IPS DF 4.7 (cell line): Measurements from ENCODE around the gene AADACL4.
"Not testable (repeated sequence)": the region's sequence is repeated elsewhere in the genome, so short reads cannot be mapped to it uniquely, and the experiment has no call there.

Experiments used
- DNase-seq: peaks from one replicate; pipeline ENCODE4 v3.0.0-alpha.2; 2013; ENCODE audit warnings: low spot score; ENCODE audit errors: extremely low read depth

The AADACL4 gene

GRCh38 chr1:12657885-12658512 is 14.1 kb downstream of the AADACL4 start:
- DNase-seq = not testable (repeated sequence)

DNA sequence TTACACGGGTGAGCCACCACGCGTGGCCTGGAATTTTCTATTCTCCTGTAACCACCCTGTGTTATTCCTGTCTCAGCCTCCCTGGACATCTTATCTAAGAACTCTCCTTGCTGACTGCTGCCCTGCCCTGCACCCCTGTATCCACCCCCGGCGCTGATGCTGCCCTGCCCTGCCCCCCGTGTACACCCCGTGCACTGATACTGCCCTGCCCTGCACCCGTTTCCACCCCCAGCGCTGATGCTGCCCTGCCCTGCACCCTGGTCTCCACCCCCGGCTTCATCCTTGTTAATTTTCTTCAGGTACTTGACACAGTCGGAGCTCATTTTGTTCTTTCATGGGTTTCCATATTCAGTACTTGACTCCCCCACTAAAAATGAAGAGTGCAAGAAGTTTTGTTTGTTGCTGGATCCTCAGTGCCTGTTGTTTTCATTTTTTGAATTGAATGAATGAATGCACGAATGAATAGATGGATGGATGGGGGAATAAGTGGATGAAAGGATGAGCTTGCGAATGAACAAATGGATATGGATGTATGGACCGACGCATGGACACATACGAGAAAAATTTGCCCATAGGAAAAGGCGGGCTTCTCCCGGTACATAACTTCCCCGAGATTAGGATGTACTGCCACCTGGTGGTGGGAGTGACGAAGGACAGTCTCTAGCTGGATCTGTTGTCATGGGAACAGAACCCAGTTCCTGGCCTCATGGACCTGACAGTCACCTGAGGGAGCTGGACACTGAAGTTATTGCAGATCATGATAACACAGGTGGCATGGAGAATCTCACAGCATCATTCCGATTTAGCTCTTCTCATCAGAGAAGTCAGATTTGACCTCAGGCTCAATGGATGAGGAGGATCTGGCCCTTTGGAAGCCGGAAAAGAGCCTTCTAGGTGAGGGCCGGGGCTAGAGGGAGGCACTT is 14.9 kb downstream of the AADACL4 start:
- DNase-seq = peak; percentile 79

GRCh38 chr1:12661606-12662219 is 17.8 kb downstream of the AADACL4 start:
- no peak for DNase-seq

DNA sequence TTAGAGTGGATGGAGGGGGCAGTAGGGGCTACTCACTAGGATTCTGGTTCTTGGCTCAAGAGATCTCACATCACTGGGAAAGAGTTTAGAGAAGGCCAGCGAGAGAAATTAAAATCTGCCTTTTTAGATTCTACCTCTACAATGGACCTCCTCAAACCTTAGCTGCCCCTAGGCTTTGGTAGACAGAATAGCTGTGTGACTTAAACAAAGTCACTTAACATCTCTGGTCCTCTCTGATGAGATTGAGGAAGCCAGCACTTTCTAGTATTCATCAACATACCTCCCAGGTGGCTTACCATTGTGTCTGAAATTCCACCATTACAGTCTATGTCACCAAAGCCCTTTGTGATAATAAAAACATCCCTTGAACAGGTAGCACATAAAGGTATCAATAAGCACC is 18.7 kb downstream of the AADACL4 start:
- no peak for DNase-seq

DNA sequence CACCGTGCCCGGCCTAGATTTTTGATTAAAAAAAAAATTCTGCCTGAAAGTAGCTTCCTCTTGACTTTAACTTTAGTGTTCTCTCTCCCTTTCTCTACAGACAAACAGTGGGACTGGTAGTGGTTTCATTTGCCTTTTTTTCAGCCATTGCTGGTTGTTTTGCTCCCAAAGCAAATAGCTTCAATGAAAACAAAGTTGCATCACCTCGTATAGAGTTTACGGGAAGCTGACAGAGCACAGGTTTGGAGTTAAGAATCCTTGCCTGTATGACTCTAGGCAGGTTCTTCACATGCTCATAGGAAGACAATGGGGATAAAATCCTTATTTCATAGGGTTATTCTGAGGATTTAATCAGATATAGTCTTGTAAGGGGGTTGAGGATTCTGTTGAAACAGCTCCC is 21.6 kb downstream of the AADACL4 start:
- no peak for DNase-seq

DNA sequence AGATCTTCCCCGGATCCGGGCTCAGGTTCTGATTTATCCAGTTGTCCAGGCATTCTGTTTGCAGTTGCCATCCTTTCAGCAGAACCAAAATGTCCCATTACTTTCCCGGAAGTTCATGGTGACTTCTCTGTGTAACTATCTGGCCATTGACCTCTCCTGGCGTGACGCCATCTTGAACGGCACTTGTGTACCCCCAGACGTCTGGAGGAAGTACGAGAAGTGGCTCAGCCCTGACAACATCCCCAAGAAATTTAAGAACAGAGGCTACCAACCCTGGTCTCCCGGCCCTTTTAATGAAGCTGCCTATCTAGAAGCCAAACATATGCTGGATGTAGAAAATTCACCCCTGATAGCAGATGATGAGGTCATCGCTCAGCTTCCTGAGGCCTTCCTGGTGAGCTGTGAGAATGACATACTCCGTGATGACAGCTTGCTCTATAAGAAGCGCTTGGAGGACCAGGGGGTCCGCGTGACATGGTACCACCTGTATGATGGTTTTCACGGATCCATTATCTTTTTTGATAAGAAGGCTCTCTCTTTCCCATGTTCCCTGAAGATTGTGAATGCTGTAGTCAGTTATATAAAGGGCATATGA is 22.4 kb downstream of the AADACL4 start:
- DNase-seq = no peak

DNA sequence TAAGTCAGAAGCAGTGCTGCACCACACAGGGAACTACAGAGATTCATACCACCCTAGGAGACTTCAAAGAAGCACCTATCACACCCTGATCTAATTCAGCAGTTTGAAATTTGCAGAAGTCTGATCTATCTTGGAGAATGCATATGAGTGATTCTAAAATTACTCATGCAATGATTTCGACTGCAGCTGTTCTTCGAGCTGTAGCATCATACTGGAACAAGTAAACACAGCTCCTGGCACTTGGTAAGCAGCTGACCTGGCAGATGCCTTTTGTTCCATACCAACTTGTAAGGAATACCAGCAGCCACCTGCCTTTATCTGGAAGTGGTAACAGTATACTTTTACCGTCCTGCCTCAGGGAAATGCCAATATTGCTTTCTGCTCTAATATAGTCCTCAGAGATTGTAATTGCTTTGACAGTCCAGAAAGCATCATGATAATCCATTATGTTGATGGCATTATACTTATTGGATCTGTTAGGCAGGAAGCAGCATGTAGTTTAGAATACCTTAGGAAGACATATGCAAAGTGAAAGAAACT is 25.7 kb downstream of the AADACL4 start:
- no peak for DNase-seq

DNA sequence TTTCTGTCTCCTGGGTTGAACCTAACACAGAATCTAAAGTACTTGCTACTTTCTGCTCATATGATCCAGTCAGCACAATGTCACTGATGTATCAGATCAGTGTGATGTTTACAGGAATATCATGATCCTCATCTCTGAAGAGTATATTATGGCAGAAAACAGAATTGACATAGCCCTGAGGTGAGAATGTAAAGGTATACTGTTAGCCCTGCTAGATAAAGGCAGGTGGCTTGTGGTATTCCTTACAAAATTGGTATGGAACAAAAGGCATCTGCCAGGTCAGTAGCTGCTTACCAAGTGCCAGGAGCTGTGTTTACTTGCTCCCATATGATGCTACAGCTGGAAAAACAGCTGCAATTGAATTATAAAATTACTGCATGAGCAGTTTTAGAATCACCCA is 30.5 kb downstream of the AADACL4 start:
- DNase-seq = no peak

GRCh38 chr1:12676122-12676521 is 32.2 kb downstream of the AADACL4 start:
- DNase-seq = not testable (repeated sequence)

DNA sequence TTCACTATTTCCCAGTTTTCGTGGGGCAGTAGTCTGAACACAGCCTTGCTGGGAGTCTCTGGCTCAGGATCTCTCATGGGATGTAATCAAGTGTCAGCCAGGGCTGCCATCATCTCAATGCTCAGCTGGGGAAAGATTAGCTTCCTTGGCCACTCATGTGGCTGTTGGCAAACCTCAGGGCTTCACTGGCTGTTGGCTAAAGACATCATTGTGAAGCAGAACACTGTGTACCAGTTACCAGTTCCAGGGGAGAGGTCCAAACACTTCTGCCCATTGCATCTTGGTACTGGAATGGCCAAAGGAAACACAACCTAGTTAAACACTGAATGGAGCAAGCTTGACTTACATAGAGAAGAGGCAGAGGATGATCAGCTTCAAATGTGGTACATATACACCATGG is 33.7 kb downstream of the AADACL4 start:
- no peak for DNase-seq

- no peak for DNase-seq
These were observed 34.5 kb downstream of the AADACL4 start for GRCh38 chr1:12678350-12678749.

GRCh38 chr1:12678820-12679219 is 34.9 kb downstream of the AADACL4 start:
- no peak for DNase-seq

DNA sequence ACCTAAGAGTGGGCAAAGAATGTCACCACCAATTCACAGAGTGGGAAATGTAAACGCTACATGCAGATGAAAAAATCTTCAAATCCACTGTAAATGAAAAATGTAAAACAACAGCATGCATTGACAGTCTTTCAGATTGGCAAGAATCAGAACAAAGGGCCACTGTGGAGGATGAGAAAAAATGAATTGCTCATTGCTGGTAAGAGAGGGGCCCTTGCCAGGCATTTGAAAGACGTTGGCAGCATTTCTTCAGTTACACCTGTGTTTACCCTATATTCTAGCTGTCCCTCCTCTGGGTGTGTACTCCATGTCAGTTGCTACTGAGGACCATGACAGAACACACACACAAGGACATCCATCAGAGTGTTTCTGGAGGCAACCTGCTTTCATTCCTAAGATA is 46.3 kb downstream of the AADACL4 start:
- no peak for DNase-seq

GRCh38 chr1:12692967-12693782 is 49.3 kb downstream of the AADACL4 start:
- DNase-seq = no peak

GRCh38 chr1:12696658-12697057 is 52.8 kb downstream of the AADACL4 start:
- no peak for DNase-seq

- DNase-seq = no peak
These were observed 53.5 kb downstream of the AADACL4 start for GRCh38 chr1:12697397-12697796.

GRCh38 chr1:12703821-12704451 is 60.1 kb downstream of the AADACL4 start:
- no peak for DNase-seq

- no peak for DNase-seq
These were observed 62.2 kb downstream of the AADACL4 start for GRCh38 chr1:12706061-12706460.

GRCh38 chr1:12708396-12709090 is 64.7 kb downstream of the AADACL4 start:
- DNase-seq = no peak

DNA sequence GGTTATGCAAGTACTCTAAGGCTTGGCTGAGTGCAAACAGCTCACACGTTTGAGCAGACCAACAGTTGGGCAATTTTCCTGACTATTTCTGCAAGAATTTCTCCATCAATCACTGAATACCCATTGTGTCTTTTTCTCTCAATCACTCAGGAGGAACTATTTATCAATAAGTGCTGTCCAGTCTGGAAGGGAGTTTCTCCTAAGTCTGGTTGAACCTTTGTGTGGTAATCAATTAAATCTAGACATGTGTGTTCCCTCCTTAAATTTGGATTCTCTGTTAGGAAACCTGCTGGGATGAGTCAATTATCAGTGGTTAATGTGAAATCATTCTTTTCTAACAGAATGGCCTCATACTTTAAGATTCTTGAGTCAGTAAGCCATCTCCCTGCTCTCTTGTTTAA is 65.2 kb downstream of the AADACL4 start:
- DNase-seq = no peak
